GM12878 (cell line): ENCODE measurements around the gene SHROOM3.

Experiments
- GABPA ChIP-seq: IDR thresholded peaks from 2 replicates; pipeline ENCODE4 v1.6.1; 2014; ENCODE audit warnings: antibody characterized with exemption, low read depth, mild to moderate bottlenecking, inconsistent platforms
- POLR2AphosphoS5 ChIP-seq: IDR thresholded peaks from 2 replicates; pipeline ENCODE4 v1.6.1; 2011; ENCODE audit warnings: mild to moderate bottlenecking, low read length, inconsistent platforms

- no peak for TF ChIP-seq POLR2AphosphoS5
- TF ChIP-seq GABPA: no peak
Observed at GRCh38 chr4:76447393-76447851, 12.4 kb downstream of the SHROOM3 start.
